Panc1 (cell line): ENCODE results near the gene MYH16.

Experiments
- CTCF ChIP-seq: fragments of 450-650 bp; IDR thresholded peaks from 2 replicates; pipeline ENCODE4 v1.5.1; 2017; ENCODE audit warnings: mild to moderate bottlenecking
- POLR2AphosphoS5 ChIP-seq: IDR thresholded peaks from 2 replicates; pipeline ENCODE4 v1.6.1; 2012; ENCODE audit warnings: mild to moderate bottlenecking, low read depth, low read length, moderate library complexity
- REST ChIP-seq, 2 experiments: IDR thresholded peaks; 2 replicates each; pipeline ENCODE4 v1.6.1; 2011 to 2012; ENCODE audit warnings: low read depth in 2 of 2, control low read depth in 1 of 2, low read length in 1 of 2, mild to moderate bottlenecking in 1 of 2, moderate library complexity in 1 of 2; ENCODE audit not compliant: insufficient read depth in 1 of 2
- SIN3A ChIP-seq: IDR thresholded peaks from 2 replicates; pipeline ENCODE4 v1.6.1; 2012; ENCODE audit warnings: low read depth, mild to moderate bottlenecking, low read length, moderate library complexity, borderline replicate concordance; ENCODE audit not compliant: insufficient read depth
- TCF7L2 ChIP-seq: IDR thresholded peaks from 2 replicates; pipeline ENCODE4 v1.6.1; 2011; ENCODE audit warnings: mild to moderate bottlenecking, low read depth, low read length, inconsistent platforms

- no peak for TF ChIP-seq CTCF
- TF ChIP-seq TCF7L2, result no peak
- no peak for TF ChIP-seq POLR2AphosphoS5
- no peak for TF ChIP-seq REST (IDR thresholded peaks at IDR 0.05; ENCODE audit: insufficient read depth in 1 of 2, low read depth in 2 of 2, low read length in 1 of 2)
- no peak for TF ChIP-seq SIN3A
Observed at GRCh38 chr7:99296471-99296870, 23.8 kb downstream of the MYH16 start.
